GM23248 (cell line): ENCODE results near the gene PTRH1.

Experiments used
- EZH2 ChIP-seq: fragments of 200-600 bp; sonication (generic); IDR thresholded peaks from 2 replicates; pipeline ENCODE4 v1.6.1; 2018; ENCODE audit warnings: antibody characterized with exemption, mild to moderate bottlenecking; ENCODE audit not compliant: insufficient read depth, poor library complexity, severe bottlenecking
- EZH2phosphoT487 ChIP-seq: fragments of 200-600 bp; sonication (generic); IDR thresholded peaks from 2 replicates; pipeline ENCODE4 v1.6.1; 2018; ENCODE audit warnings: antibody characterized with exemption, moderate library complexity, mild to moderate bottlenecking, low read depth; ENCODE audit not compliant: insufficient read depth

- TF ChIP-seq EZH2 (no peak), EZH2phosphoT487 (no peak)
Measured at GRCh38 chr9:127762111-127762676, 46.7 kb upstream of the PTRH1 start.
